Activated T-cell treated with anti-CD3 and anti-CD28 coated beads, Interleukin-2, amount 50 U/mL, for 48 hours (primary cell): ENCODE measurements around the gene CTF1.
A peak's percentile ranks its signal among the peaks of the same experiment; 100 is the strongest.
"Not testable (repeated sequence)": the region's sequence is repeated elsewhere in the genome, so short reads cannot be mapped to it uniquely, and the experiment has no call there.

Experiments used
- DNase-seq, 2 experiments: peaks; one replicate each; pipeline ENCODE4 v3.0.0-alpha.2; 2020

The CTF1 gene

DNA sequence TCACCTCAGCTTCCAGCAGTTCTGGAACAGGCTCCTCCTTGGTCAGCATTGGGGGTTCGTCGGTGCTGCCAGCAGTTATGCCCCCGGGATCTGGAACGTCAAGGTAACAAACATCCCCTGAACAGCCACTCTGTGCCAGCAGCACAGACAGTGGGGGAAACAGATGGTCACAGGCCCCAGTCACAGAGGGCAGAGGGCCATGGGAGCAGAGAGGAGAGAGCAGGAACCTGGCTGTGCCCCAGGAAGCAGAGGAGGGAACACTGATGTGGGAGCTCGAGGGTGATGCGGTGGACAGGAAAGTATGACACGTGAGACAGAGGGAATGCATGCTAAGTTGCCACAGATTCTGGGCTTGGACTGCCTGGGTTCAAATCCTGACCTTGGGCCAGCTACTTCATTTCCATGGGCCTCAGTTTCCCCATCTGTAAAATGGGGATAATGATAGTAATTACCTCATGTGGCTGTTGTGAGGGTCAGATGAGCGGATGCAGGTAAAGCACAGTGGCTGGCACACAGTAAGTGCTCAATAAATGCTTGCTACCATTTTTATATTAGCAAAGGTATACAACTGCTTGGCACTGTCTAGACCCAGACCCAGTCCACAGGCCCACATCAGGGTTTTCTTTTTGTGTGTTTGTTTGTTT, 7.4 kb upstream of the CTF1 start:
- no peak for DNase-seq

DNA sequence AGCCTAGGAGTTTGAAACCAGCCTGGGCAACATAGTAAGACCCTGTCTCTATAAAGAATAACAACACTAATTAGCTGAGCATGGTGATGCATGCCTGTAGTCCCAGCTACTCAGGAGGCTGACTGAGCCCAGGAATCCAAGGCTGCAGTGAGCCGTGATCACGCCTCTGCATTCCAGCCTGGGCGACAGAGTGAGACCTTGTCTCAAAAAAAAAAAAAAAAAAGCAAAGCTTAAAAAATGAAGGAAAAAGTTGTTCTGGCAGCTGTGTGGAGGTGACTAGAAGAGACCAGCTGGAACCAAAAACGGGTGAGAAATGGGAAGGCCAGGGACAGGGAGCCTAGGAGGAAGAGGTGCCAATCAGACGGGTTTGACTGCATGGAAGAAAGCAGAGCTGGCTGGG, 6.7 kb upstream of the CTF1 start:
- DNase-seq = no peak

DNA sequence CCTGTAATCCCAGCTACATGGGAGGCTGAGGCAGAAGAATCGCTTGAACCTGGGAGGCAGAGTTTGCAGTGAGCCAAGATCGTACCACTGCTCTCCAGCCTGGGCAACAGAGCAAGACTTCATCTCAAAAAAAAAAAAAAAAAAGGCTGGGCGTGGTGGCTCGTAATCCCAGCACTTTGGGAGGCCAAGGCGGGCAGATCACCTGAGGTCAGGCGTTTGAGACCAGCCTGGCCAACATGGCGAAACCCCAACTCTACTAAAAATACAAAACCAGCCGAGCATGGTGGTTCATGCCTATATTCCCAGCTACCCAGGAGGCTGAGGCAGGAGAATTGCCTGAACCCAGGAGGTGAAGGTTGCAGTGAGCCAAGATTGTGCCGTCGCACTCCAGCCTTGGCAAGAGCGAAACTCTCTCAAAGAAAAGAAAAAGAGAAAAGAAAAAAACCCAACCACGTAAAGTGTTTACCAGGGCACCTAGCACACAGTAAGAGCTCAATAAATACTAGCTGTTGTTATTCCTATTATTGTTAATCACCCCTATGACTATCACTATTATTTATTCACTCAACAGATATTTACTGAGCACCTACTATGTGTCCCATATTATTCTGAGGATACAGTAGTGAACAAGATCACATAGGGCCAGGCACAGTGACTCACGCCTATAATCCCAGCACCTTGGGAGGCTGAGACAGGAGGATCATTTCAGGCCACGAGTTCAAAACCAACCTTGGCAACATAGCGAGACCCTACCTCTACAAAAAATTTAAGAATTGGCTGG, 5.2 kb upstream of the CTF1 start:
- not testable (repeated sequence) for DNase-seq

DNA sequence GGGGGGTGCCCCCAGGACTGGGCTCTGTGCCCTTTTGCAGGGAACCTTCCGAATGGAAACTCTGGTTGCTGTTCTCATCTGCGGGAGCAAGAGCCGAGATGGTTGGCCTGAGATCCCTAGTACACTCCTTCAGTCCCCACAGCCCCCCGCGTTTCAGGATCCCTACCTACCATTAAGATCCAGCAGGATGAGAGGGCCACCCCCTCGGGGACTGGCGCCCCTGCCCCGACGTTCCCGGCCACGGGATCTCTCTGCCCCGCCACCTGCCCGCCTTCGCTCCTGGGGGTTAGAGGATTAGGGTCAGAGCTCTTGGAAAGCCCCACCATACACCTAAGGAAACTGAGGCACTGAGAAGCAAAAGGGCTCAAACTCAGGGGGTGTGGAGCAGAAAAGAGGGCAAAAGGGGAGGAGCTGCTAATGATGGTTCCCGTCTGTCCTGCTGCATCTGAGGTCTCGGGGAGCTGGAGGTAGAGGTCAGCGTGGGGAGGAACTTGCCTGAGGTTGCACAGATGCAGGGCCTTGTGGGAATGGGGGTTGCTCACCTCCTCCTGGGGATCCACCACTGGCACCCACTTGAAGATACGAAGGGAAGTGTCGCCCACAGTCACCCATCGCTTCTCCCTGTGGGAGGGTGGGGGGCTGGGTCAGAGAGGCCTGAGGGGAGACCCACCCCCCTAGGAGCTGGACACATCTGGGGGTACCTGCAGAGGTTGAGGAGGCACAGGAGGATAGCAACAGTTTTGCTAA, 3.6 kb upstream of the CTF1 start:
- DNase-seq = peak in 1 of 2 experiments; percentile 39

DNA sequence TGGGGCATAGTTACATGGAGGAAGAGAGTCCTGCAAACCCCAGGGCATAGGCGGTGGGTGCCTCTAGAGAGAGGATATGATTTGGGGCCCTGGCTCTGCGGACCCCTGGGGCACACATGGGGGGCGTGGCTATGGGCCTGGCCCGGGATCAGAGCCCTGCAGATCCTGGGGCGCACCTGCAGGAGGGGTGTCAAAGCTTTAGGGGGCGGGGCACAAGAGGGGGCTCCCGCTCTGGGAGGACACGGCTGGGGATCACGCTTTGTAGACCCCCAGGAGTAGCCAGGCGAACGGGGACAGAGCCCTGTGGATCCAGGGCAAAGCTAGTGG, 3.0 kb upstream of the CTF1 start:
- peak in 1 of 2 experiments; percentile 54 for DNase-seq

DNA sequence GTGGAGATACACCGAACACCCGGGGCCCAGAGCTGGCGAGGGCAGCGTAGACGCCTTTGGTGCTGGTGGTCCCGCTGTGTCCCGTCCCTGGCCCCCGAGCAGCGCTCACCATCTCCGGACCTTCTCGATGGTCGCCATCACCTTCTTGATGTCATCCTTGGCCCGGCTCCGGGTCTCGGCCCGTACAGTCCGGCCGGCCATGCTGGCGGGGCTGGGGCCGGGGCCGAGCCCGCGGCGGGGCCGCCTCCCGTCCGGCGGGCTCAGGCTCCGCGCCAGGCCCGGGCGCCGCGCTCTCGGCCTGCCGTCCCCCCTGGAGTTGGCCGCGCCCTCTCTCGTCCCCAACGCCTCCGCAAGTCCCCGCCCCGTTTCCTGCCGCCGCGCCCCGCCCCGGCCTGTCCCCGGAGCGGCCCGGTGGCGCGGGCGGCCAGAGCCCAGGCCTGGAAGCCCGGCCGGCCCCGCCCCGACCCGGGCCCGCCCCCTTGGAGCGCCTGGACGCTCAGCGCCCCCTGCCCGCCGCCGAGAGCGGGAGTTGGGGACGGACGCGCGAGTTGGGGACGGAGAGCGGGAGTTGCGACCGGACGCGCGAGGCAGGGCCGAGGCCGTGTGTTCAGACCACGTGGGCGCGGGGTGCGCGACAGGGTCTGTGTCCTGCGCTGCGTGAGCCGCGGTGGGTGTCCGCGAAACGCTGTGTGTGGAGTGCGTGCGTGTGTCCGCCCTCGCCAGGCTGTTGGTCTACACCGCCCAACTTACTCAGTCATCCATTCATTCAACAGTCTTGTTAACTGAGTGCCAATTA, 2.5 kb upstream of the CTF1 start, which contains the start of gene BCL7C:
Gene BCL7C, minus strand, starts transcription at position 334 of the 796 bp plus-strand sequence. Its CDS starts 133 bp downstream, at position 201.
- peak; percentile 90 to 93 for DNase-seq

DNA sequence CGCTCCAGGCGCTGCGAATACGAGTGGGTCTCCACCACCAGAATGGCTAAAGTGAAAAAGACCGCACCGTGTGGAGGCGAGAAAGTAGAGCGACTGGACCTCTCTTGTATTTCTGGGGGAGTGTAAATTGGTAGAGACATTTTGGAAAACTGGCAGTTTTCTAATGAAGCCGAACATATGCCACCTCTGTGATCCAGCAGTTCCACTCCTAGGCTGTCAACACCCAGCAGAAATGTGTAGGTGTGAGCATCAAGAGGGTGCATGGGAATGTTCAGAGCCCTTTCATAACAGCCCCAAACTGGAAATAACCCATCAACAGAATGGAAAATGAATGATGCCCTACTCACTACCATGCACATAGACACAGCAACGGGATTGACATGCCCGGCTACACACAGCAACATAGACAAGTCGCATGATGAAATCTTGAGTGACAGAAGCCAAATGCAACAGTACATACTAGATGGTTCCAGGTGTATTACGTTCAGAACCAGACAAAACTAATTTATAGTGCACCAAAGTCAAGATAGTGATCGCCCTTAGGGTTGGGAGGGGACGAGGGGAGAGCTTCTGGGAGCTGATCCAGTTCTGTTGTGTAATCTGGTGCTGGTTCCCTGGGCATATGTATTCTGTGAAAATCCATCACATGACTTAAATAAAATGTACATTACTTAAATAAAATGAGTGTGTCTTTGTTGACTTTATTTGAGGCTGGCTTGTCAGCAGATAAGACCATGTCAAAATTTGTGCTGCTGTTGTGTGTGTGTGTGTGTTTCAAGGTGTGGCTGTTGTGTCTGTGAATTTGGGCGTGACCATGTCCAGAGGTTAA, 1.7 kb upstream of the CTF1 start:
- DNase-seq = no peak

DNA sequence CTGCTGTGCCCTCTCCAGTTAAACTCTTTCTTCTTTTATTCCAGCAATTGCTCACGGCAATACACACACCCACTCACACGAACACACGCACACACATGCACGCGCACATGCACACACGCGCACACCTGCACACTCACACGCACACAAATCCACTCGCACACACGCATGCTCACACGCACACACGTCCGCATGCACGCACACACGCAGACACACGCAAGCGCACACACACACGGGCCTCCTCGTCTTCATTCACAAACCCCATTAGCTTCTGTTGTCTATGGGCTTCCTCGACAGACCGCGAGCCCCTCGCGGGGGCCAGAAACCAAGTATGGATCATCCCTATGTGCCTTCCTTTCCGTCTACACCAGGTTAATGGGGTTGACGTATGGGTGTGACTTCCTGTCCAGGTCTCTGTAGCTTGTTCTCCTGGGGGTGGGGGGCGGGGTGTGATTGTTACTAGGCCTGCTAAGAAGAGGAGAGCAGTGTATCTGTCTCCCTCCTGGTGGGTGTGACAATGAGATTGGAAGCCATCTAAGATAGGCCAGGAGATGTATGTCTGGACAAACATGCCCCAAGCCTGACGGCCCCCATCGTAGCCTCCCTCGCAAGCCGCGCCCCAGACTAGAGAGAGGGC, 670 bp upstream of the CTF1 start:
- DNase-seq = peak in 1 of 2 experiments; percentile 21

DNA sequence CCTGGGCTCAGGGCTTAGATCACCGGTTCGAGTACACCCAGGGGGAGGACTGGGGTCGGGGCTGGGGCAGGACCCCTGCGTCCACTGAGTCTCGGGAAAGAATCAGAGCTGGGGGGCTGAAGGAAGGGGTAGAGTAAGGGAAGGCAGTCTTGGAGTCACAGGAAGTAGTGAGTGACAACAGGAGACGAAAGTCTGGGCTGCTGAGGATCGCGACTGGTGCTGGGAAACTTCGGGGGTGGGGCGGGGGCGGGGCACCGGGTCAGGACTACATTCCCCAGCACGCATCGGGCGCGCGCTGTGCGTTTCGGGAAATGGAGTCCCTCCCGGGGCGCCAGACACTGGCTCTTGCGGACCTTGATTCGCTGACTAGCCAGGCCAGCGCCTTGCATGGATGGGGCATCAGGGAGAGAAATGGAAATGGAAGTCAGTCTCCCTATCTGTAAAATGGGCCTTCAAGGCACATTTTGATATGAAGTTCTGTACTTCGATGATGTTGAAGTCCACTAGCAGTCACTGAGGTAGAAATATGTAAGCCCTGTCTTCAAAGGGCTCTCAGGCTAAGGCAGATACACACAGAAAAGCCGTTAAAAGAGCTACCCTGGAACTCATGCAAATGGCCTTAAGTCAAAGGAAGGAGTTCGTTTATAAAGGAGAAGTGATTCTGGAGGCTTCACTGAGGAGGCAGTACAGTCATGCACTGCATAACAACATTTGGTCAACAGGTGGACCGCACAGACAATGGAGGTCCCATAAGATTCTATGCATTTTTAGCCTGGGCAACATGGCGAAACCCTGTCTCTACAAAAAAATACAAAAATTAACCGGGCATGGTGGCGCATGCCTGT, 697 bp downstream of the CTF1 start:
- peak; percentile 89 for DNase-seq

DNA sequence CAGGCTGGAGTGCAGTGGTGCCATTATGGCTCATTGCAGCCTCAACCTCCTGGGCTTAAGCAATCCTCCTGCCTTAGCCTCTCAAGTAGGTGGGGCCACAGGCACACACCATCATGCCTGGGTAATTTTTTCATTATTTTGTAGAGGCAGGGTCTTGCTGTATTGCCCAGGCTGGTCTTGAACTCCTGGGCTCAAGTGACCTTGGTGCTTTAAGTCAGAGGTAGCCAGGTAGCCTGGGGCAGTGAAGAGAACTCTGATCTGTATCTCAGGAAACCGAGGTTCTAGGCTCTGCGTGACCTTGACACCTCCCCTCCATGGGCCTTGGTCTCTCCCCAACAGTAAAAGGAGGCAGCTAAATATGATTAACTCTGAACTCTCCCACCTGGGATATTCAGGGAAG, 3.4 kb downstream of the CTF1 start:
- no peak for DNase-seq

DNA sequence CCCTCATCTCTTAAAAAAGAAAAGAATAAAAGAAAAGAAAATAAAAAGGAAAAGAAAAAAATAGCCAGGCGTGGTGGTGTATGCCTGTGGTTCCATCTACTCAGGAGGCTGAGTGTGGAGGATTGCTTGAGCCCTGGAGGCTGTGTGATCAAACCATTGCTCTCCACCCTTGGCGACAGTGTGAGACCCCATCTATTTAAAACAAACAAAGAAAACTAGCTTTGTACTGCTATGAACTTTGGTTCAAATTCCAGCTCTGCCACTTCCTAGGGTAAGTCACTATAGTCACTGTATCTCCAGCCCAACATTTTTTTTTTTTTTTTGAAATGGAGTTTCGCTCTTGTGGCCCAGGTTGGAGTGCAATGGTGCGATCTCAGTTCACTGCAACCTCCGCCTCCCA, 4.2 kb downstream of the CTF1 start:
- no peak for DNase-seq

DNA sequence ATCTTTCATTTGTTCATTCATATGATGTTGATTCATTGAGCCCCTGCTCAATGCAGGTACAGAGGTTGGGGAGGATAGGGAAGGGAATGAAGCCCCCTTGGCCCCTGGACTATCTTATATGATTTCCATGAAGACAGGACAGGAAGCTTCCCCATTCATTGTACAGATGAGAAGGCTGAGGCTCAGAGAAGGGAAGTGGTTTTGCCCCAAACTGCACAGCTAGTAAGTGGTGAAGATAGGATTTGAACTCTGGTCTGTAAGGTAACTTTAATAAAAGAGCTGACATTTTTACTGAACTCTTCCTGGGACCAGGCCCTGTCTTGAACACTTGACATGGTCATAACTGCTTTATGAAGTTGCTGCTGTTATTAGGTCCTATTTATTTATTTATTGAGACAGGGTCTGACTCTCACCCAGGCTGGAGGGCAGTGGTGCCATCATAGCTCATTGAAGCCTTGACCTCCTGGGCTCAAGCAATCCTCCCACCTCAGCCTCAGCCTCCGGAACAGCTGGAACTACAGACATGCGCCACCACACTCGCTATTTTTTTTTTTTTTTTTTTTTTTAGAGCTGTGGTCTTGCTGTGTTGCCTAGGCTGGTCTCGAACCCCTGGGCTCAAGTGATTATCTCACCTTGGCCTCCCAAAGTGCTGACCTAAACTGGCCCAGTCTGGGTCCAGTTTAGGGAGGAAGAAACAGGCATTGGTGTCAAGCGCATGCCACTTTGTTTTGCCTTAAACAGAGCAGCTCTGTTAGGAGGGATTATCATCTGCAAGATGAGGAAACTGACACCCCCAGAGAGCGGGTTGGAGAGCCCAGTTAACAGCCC, 5.0 kb downstream of the CTF1 start:
- peak in 1 of 2 experiments; percentile 25 for DNase-seq

DNA sequence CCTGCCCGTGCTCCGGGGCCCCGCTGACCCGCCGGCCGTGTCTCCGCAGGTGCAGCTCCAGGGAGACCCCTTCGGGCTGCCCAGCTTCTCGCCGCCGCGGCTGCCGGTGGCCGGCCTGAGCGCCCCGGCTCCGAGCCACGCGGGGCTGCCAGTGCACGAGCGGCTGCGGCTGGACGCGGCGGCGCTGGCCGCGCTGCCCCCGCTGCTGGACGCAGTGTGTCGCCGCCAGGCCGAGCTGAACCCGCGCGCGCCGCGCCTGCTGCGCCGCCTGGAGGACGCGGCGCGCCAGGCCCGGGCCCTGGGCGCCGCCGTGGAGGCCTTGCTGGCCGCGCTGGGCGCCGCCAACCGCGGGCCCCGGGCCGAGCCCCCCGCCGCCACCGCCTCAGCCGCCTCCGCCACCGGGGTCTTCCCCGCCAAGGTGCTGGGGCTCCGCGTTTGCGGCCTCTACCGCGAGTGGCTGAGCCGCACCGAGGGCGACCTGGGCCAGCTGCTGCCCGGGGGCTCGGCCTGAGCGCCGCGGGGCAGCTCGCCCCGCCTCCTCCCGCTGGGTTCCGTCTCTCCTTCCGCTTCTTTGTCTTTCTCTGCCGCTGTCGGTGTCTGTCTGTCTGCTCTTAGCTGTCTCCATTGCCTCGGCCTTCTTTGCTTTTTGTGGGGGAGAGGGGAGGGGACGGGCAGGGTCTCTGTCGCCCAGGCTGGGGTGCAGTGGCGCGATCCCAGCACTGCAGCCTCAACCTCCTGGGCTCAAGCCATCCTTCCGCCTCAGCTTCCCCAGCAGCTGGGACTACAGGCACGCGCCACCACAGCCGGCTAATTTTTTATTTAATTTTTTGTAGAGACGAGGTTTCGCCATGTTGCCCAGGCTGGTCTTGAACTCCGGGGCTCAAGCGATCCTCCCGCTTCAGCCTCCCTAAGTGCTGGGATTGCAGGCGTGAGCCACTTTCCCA, 5.9 kb downstream of the CTF1 start:
- peak; percentile 76 to 83 for DNase-seq

DNA sequence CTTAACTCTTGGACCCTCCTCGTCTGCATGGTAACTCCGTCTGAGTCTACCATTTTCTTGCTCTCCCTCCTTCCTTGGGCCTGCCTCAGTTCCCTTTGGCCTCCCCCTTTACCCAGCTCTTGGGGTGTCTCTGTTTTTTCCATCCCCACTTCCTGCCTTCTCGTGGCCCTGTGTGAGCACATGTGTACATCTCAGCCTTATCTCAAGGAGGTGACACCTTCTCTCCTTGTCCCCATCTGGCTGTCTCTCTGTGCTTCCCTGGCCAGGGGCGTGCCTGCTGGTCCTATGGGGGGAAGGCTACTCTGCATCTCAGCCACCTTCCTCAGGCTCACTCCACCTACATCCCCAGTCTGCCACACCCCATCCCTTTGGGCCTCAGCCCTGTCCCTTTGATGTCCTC, 6.6 kb downstream of the CTF1 start:
- DNase-seq = peak; percentile 50 to 60

DNA sequence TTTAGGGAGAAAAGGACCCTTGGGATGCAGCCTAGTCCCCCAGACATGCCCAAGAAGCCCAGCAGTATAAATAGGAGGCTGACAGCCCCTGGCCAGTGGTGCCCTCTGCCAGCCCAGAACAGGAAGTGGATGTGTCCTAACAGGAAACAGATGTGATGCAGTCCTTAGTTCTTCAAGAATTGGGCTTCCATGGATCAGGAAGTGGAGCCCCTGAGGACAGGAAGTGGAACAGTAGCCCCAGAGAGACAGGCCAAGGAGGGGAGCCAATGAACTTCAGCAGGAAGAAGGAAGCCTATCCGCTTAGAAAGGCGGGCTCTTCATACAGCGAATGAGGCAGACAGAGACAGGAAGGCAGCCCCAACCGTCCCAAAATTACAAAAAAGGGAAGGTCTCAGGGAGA, 7.2 kb downstream of the CTF1 start:
- DNase-seq = peak; percentile 34 to 36

DNA sequence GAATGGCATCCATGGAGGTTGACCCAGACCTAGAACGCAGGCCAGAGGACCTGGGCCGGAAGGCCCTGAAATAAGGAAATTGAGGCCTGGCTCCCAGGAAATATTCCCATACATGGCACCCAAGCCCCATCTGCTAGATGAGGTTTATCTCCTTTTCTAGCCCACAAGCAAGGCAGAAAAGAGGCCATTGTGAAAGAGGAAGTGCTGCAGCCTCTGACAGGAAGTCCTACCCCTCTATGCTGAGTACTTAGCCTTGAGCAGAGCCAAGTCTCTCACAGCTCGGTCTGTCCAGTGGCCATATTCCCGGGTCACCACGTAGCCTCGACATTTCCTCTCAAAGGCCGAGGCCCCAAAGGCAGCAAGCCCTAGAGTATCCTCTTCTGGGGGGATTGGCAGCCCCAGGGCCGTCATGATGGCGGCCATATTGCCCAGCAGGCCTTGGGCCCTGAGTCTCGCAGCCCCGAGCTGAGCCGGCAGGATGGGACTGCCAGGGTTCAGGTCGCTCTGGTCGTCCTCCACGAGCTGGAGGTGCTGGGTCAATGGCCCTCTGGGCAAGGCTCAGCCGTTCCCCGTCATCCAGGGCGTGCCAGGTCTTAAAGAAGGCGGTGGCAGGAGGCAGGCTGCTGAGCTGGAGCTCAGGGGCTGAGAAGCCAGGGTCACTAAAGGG, 7.8 kb downstream of the CTF1 start:
- no peak for DNase-seq

DNA sequence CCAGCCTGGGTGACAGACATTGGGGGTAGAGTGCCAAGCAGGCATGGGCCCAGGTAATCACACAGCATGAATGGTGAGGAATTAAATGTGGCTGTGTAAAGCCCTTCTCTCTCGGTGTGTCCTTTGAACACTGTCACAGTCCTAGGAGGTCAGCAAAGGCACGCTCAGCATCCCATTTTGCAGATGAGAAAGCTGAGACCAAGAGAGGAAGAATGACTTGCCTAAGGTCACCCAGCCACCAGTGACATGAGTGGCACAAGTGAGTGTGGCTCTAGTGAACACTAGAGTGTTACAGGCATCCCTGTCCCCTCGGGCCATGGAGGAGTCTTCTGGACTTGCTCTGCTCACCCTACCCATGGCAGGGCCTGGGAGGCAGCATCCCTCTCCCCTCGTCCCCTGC, 10.7 kb downstream of the CTF1 start:
- no peak for DNase-seq
